Activated CD8-positive, alpha-beta T cell treated with anti-CD3 and anti-CD28 coated beads for 36 hours (primary cell): Measurements from ENCODE around the gene RGL1. TPM values are rescaled to one million over a fixed set of nuclear protein-coding genes. Genes with fewer than 3 reads are reported as not detected.

Experiments used
- ATAC-seq: fragments of 200-7000 bp; cut with Tn5 transposase; one replicate; pipeline ENCODE4 v1.10.0; 2021; ENCODE audit warnings: mild to moderate bottlenecking, moderate library complexity
- CTCF ChIA-PET: fragments of 350-600 bp; sonication (Branson Sonifier 250); formaldehyde crosslinking; loops from one replicate; lab custom pipeline; 2021; ENCODE audit warnings: antibody characterized with exemption; lab: Charles Lee
- POLR2A ChIA-PET: fragments of 350-600 bp; sonication (Branson Sonifier 250); formaldehyde crosslinking; loops from one replicate; lab custom pipeline; 2021; ENCODE audit warnings: antibody characterized with exemption; lab: Charles Lee
- DNase-seq: peaks from one replicate; pipeline ENCODE4 v3.0.0-alpha.2; 2020
- H3K27ac Mint-ChIP-seq: one replicate; pipeline ENCODE4 v1.8.0; 2021; ENCODE audit warnings: mild to moderate bottlenecking, mixed read lengths
- H3K27me3 Mint-ChIP-seq: one replicate; pipeline ENCODE4 v1.8.0; 2021; ENCODE audit warnings: mixed read lengths
- H3K36me3 Mint-ChIP-seq: one replicate; pipeline ENCODE4 v1.8.0; 2021; ENCODE audit warnings: low read depth, mixed read lengths
- H3K4me1 Mint-ChIP-seq: one replicate; pipeline ENCODE4 v1.8.0; 2021; ENCODE audit warnings: low read depth, mixed read lengths
- H3K4me3 Mint-ChIP-seq: one replicate; pipeline ENCODE4 v1.8.0; 2021; ENCODE audit warnings: mild to moderate bottlenecking, moderate library complexity, mixed read lengths
- H3K9me3 Mint-ChIP-seq: one replicate; pipeline ENCODE4 v1.8.0; 2021; ENCODE audit warnings: mixed read lengths
- CTCF ChIP-seq: fragments of 200-600 bp; IDR thresholded peaks from one replicate; pipeline ENCODE4 v1.8.0; 2022; ENCODE audit warnings: antibody characterized with exemption, mild to moderate bottlenecking
- intact Hi-C: fragments of 100-400 bp; cut with micrococcal nuclease; formaldehyde crosslinking; loops from one replicate; pipeline ENCODE4 v1.10.0; 2022
- total RNA-seq, 2 experiments: library from RNA; stranded (reverse); gene quantifications; one replicate each; pipeline ENCODE4 v1.2.3, GENCODE V29; 2021

RGL1 gene
- total RNA-seq, 2 experiments from 2014 or later = 1.2 to 1.3 TPM

GRCh38 chr1:183918589-183918988, 113.7 kb downstream of the RGL1 start:
- intact Hi-C loops = no loop called here
- peaks cover 12% of the 10 kb centered on the region for H3K4me1 Mint-ChIP-seq
- CTCF ChIA-PET = interaction anchor here (0.6 to 4.3 kb wide), 2 partner anchors 142 to 263 kb away, joined by 3 to 19 read pairs; no protein-coding TSS in a partner anchor

DNA sequence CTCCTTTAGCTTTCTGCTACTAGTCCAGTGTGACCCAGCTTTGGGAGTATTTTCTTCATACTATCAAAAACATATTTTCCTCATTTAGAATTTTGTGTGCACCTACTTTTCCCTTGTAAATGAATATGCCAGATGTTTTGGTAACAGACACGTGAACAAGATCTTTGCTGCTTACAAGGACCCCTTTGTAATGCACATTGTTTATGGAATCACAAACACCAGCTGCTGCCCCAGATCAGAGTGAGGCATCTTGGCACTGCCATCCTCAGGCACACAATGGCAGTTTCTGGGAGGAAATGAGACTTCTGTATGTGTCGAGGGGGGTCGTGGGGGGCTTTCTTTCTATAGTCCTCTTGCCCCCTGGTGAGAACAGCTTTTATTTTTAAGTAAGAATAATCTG, 115.7 kb downstream of the RGL1 start:
- H3K4me1 Mint-ChIP-seq = peaks cover 9% of the 10 kb centered on the region
- POLR2A ChIA-PET = interaction anchor here (0.6 kb wide), 1 partner anchor 122 kb away, joined by 3 read pairs; no protein-coding TSS in a partner anchor
- intact Hi-C loops = no loop called here
- no peak for ATAC-seq
- H3K27me3 Mint-ChIP-seq = no peaks in the 10 kb centered on the region
- H3K4me3 Mint-ChIP-seq = no peak overlapping the region
- TF ChIP-seq CTCF = no peak
- H3K36me3 Mint-ChIP-seq = peaks cover 4% of the 10 kb centered on the region
- no peak overlapping the region for H3K27ac Mint-ChIP-seq
- DNase-seq = no peak
- no peaks in the 10 kb centered on the region for H3K9me3 Mint-ChIP-seq
- CTCF ChIA-PET = interaction anchor here (4.3 kb wide), 1 partner anchor 265 kb away, joined by 19 read pairs; no protein-coding TSS in a partner anchor

More at GRCh38 chr1:183918589-183918988, 113.7 kb downstream of the RGL1 start:
- TF ChIP-seq CTCF = no peak
- DNase-seq (no peak), ATAC-seq (no peak)
- Mint-ChIP-seq H3K27me3 (no peaks in the 10 kb centered on the region), H3K9me3 (no peaks in the 10 kb centered on the region), H3K27ac (no peak overlapping the region), H3K36me3 (peaks cover 2% of the 10 kb centered on the region), H3K4me3 (no peak overlapping the region)
- POLR2A ChIA-PET = no interaction called here

DNA sequence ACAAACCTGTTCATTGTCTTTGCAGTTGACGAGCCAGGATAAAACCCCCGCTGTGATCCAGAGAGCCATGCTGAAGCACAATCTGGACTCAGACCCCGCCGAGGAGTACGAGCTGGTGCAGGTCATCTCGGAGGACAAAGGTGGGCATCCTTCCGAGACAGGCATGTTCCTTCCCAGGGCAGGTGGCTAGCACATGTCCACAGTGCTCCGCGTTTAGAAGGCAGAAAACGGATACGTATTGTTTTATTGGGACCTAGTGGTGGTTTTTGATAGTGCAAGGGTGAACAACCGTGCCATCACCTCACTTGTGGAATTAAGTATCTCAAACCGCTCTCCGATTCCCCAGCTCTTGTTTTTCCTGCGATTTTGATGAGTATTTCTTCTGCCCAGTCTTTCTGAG, 117.3 kb downstream of the RGL1 start:
- CTCF ChIA-PET = interaction anchor here (1.0 to 4.3 kb wide), 3 partner anchors 266 to 501 kb away, joined by 3 to 19 read pairs (median 3); no protein-coding TSS in a partner anchor

GRCh38 chr1:183925947-183926346, 121.0 kb downstream of the RGL1 start:
- Mint-ChIP-seq H3K4me3 (no peak overlapping the region), H3K27me3 (no peaks in the 10 kb centered on the region), H3K9me3 (no peaks in the 10 kb centered on the region), H3K36me3 (peaks cover 7% of the 10 kb centered on the region), H3K4me1 (no peaks in the 10 kb centered on the region), H3K27ac (no peak overlapping the region)
- intact Hi-C loops = no loop called here
- ChIA-PET POLR2A (no interaction called here), CTCF (interaction anchor here (1.0 to 4.4 kb wide), 2 partner anchors 10 to 270 kb away, joined by 3 to 15 read pairs; no protein-coding TSS in a partner anchor)
- ATAC-seq (no peak), DNase-seq (no peak)
- TF ChIP-seq CTCF = no peak

More for the DNA sequence above, 117.3 kb downstream of the RGL1 start:
- H3K27me3 Mint-ChIP-seq = no peaks in the 10 kb centered on the region
- no peaks in the 10 kb centered on the region for H3K9me3 Mint-ChIP-seq
- no peak overlapping the region for H3K4me3 Mint-ChIP-seq
- peaks cover 7% of the 10 kb centered on the region for H3K36me3 Mint-ChIP-seq
- intact Hi-C loops = no loop called here
- no peaks in the 10 kb centered on the region for H3K4me1 Mint-ChIP-seq
- DNase-seq (no peak), ATAC-seq (no peak)
- POLR2A ChIA-PET = no interaction called here
- TF ChIP-seq CTCF = no peak
- no peak overlapping the region for H3K27ac Mint-ChIP-seq

DNA sequence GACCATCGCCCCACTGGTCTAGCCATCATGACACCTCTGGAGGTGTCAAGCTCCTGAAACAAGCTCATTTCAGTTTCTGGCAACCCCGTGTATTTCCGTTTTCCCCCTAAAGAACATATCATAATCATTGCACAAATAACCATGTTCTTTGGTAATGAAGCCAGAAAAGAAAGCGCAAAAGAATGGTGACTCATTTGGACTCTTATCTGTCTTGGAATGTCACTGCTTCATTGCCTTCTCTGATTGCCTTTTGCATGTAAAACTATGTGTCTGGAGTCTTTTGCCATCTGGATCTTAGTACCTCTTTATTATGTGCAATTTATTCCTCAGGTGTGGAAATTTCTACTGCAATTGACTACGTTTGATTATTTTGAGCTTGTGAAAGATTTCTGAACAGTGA, 122.1 kb downstream of the RGL1 start:
- POLR2A ChIA-PET = no interaction called here
- CTCF ChIA-PET = interaction anchor here (1.4 to 4.4 kb wide), 2 partner anchors 11 to 271 kb away, joined by 3 to 15 read pairs; no protein-coding TSS in a partner anchor
- no peak for TF ChIP-seq CTCF
- Mint-ChIP-seq H3K4me1 (no peaks in the 10 kb centered on the region), H3K27ac (no peak overlapping the region), H3K9me3 (no peaks in the 10 kb centered on the region), H3K4me3 (no peak overlapping the region), H3K36me3 (peaks cover 7% of the 10 kb centered on the region), H3K27me3 (no peaks in the 10 kb centered on the region)
- ATAC-seq (no peak), DNase-seq (no peak)
- intact Hi-C loops = no loop called here
